Nephron (organoid): ENCODE data around the gene USE1.

Experiments
- H3K27ac Mint-ChIP-seq, 3 experiments: 2 replicates each; pipeline ENCODE4 v1.8.0; 2020; ENCODE audit warnings: mixed read lengths in 3 of 3, mild to moderate bottlenecking in 2 of 3, moderate library complexity in 1 of 3
- H3K27me3 Mint-ChIP-seq: 2 replicates; pipeline ENCODE4 v1.8.0; 2021; ENCODE audit warnings: low read depth, mild to moderate bottlenecking, moderate library complexity, mixed read lengths
- H3K36me3 Mint-ChIP-seq: 2 replicates; pipeline ENCODE4 v1.8.0; 2020; ENCODE audit warnings: low read depth, mixed read lengths
- H3K4me1 Mint-ChIP-seq: 2 replicates; pipeline ENCODE4 v1.8.0; 2020; ENCODE audit warnings: mixed read lengths
- H3K4me3 Mint-ChIP-seq, 3 experiments: 2 replicates each; pipeline ENCODE4 v1.8.0; 2020; ENCODE audit warnings: mild to moderate bottlenecking in 3 of 3, mixed read lengths in 3 of 3, moderate library complexity in 2 of 3
- H3K9me3 Mint-ChIP-seq: 2 replicates; pipeline ENCODE4 v1.8.0; 2020; ENCODE audit warnings: mixed read lengths
- CTCF ChIP-seq, 3 experiments: fragments of 200-600 bp; sonication (generic); IDR thresholded peaks; one replicate each; pipeline ENCODE4 v1.5.0; 2021; ENCODE audit warnings: antibody characterized with exemption in 3 of 3; ENCODE audit not compliant: unreplicated experiment in 3 of 3

Gene USE1

GRCh38 chr19:17229890-17230289 is 14.7 kb downstream of the USE1 start:
- no peak overlapping the region for H3K27ac Mint-ChIP-seq
- H3K27me3 Mint-ChIP-seq: no peaks in the 10 kb centered on the region
- no peak for TF ChIP-seq CTCF (IDR thresholded peaks at IDR 0.05; ENCODE audit: unreplicated experiment in 3 of 3)
- peaks cover 4% of the 10 kb centered on the region for H3K4me1 Mint-ChIP-seq
- no peaks in the 10 kb centered on the region for H3K9me3 Mint-ChIP-seq
- no peak overlapping the region for H3K4me3 Mint-ChIP-seq
- peaks cover 30% of the 10 kb centered on the region for H3K36me3 Mint-ChIP-seq

- Mint-ChIP-seq H3K9me3 (no peaks in the 10 kb centered on the region), H3K4me3 (no peak overlapping the region), H3K27me3 (no peaks in the 10 kb centered on the region)
Measured at GRCh38 chr19:17232258-17232657, 17.1 kb downstream of the USE1 start.

GRCh38 chr19:17234911-17235299 is 19.7 kb downstream of the USE1 start:
- H3K36me3 Mint-ChIP-seq: peaks cover 36% of the 10 kb centered on the region
- no peak overlapping the region for H3K27ac Mint-ChIP-seq
- H3K4me1 Mint-ChIP-seq: peaks cover 7% of the 10 kb centered on the region
- H3K9me3 Mint-ChIP-seq: no peaks in the 10 kb centered on the region
- no peaks in the 10 kb centered on the region for H3K27me3 Mint-ChIP-seq
- TF ChIP-seq CTCF (IDR thresholded peaks at IDR 0.05; ENCODE audit: unreplicated experiment in 3 of 3): no peak
- H3K4me3 Mint-ChIP-seq: peak overlapping the region in 2 of 3 experiments; percentile 56 to 76

More at GRCh38 chr19:17232258-17232657, 17.1 kb downstream of the USE1 start:
- Mint-ChIP-seq H3K36me3 (peaks cover 30% of the 10 kb centered on the region), H3K4me1 (no peaks in the 10 kb centered on the region), H3K27ac (no peak overlapping the region)
- no peak for TF ChIP-seq CTCF (IDR thresholded peaks at IDR 0.05; ENCODE audit: unreplicated experiment in 3 of 3)

GRCh38 chr19:17235300-17235970 is 20.3 kb downstream of the USE1 start:
- no peak overlapping the region for H3K27ac Mint-ChIP-seq
- H3K36me3 Mint-ChIP-seq: peaks cover 31% of the 10 kb centered on the region
- H3K4me1 Mint-ChIP-seq: peaks cover 7% of the 10 kb centered on the region
- no peaks in the 10 kb centered on the region for H3K27me3 Mint-ChIP-seq
- H3K4me3 Mint-ChIP-seq: peak overlapping the region in 2 of 3 experiments; percentile 56 to 76
- no peaks in the 10 kb centered on the region for H3K9me3 Mint-ChIP-seq
- peak; percentile 32 to 54 (median 46) for TF ChIP-seq CTCF (IDR thresholded peaks at IDR 0.05; ENCODE audit: unreplicated experiment in 3 of 3)

- Mint-ChIP-seq H3K36me3 (peaks cover 23% of the 10 kb centered on the region), H3K27ac (no peak overlapping the region), H3K9me3 (no peaks in the 10 kb centered on the region), H3K27me3 (no peaks in the 10 kb centered on the region), H3K4me1 (peaks cover 14% of the 10 kb centered on the region), H3K4me3 (peak overlapping the region in 2 of 3 experiments; percentile 30 to 76)
- TF ChIP-seq CTCF (IDR thresholded peaks at IDR 0.05; ENCODE audit: unreplicated experiment in 3 of 3): no peak
Measured at GRCh38 chr19:17235971-17236777, 21.0 kb downstream of the USE1 start.
